ACC112 (cell line): Measurements from ENCODE around the gene TUT1.
"Not testable (repeated sequence)": the region's sequence is repeated elsewhere in the genome, so short reads cannot be mapped to it uniquely, and the experiment has no call there.

Experiments
- H2AFZ ChIP-seq: fragments of 200-600 bp; sonication (generic); one replicate; pipeline ENCODE4 v1.6.0; 2017; ENCODE audit warnings: antibody characterized with exemption, low read length; ENCODE audit not compliant: unreplicated experiment
- H3K27ac ChIP-seq: fragments of 200-600 bp; sonication (generic); 2 replicates; pipeline ENCODE4 v1.5.1; 2014; ENCODE audit warnings: low read depth, mild to moderate bottlenecking, antibody characterized with exemption, low read length, moderate library complexity
- H3K27me3 ChIP-seq: fragments of 200-600 bp; sonication (generic); 2 replicates; pipeline ENCODE4 v1.6.1; 2014; ENCODE audit warnings: mild to moderate bottlenecking, antibody characterized with exemption, low read length, moderate library complexity, mixed read lengths; ENCODE audit not compliant: insufficient read depth
- H3K36me3 ChIP-seq: fragments of 200-600 bp; sonication (generic); 2 replicates; pipeline ENCODE4 v1.6.1; 2016; ENCODE audit warnings: mild to moderate bottlenecking, antibody characterized with exemption, low read length, moderate library complexity, mixed read lengths; ENCODE audit not compliant: insufficient read depth
- H3K4me1 ChIP-seq: fragments of 200-600 bp; sonication (generic); one replicate; pipeline ENCODE4 v1.6.1; 2016; ENCODE audit warnings: low read length, mixed read lengths; ENCODE audit not compliant: insufficient read depth, unreplicated experiment, control insufficient read depth
- H3K4me3 ChIP-seq: fragments of 200-600 bp; sonication (generic); 2 replicates; pipeline ENCODE4 v1.5.1; 2014; ENCODE audit warnings: mild to moderate bottlenecking, low read depth, low read length
- H3K79me2 ChIP-seq: fragments of 200-600 bp; sonication (generic); one replicate; pipeline ENCODE4 v1.6.0; 2016; ENCODE audit warnings: low read length; ENCODE audit not compliant: control insufficient read depth, unreplicated experiment, insufficient read depth

TUT1 gene, protein sequence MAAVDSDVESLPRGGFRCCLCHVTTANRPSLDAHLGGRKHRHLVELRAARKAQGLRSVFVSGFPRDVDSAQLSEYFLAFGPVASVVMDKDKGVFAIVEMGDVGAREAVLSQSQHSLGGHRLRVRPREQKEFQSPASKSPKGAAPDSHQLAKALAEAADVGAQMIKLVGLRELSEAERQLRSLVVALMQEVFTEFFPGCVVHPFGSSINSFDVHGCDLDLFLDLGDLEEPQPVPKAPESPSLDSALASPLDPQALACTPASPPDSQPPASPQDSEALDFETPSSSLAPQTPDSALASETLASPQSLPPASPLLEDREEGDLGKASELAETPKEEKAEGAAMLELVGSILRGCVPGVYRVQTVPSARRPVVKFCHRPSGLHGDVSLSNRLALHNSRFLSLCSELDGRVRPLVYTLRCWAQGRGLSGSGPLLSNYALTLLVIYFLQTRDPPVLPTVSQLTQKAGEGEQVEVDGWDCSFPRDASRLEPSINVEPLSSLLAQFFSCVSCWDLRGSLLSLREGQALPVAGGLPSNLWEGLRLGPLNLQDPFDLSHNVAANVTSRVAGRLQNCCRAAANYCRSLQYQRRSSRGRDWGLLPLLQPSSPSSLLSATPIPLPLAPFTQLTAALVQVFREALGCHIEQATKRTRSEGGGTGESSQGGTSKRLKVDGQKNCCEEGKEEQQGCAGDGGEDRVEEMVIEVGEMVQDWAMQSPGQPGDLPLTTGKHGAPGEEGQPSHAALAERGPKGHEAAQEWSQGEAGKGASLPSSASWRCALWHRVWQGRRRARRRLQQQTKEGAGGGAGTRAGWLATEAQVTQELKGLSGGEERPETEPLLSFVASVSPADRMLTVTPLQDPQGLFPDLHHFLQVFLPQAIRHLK

DNA sequence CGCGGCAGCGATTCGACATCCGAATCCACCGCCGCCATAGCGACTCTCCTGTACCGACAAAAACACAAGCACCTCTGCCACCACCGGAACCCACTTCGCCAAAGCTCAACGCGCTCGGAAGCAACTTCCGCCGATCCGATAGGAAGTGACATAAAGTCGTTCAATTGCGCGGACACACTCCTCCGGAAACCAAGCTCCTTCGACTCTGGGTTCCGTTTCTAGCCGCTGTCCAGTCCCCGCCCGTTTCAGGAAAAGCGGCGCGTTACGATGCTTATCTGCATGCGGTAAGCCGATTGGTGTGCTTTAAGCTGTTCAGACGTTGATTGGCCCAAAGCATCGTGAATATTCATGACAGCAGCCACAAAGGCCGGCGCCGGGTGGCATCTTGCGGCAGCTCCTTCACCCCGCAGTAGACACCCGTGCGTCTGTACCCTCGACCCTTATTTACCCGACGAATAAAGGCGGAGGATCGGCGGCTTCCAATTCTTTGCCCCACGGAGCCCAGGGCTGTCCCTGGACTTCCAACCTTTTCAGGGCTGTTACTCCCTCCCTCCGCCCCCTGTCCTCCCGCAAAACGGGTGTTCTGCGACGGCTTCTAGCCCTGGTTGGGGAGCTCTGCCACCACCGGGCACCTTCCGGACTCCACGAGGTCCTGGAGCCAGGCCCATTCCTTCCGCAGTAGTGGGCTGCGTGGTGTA lies at the start of gene TUT1:
TUT1 (minus strand) TSS at position 76 of the 698 bp plus-strand sequence; CDS start at position 38, 38 bp downstream.
- Histone ChIP-seq H3K36me3 (no peaks in the 10 kb centered on the region), H2AFZ (peak within 1 kb of the TSS; percentile 63), H3K79me2 (peaks cover 21% of the 10 kb centered on the region), H3K4me3 (peak within 1 kb of the TSS; percentile 84), H3K27me3 (no peaks in the 10 kb centered on the region), H3K4me1 (peaks cover 29% of the 10 kb centered on the region), H3K27ac (peak within 1 kb of the TSS; percentile 74)

DNA sequence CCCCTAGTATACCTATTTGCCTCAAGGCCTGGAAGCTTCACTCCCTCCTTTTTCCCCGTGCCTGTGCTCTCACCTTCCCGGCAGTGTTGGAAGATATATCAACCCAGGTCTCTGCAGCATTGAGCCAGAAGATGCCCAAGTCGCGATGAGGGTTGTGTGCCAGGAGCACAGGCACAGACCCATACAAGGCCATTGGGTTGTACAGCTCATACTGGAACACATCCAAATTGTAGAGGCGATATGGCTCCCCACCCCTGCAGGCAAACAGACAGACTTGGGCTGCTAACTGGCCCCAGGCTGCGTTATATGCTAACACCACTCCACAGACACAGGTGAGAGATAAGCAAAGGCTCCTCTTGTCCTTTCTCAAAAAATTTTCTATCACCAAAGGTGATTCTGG lies 41.2 kb upstream of the TUT1 start:
- no peaks in the 10 kb centered on the region for H3K27me3 ChIP-seq
- H3K4me3 ChIP-seq, result no peak overlapping the region
- no peak overlapping the region for H2AFZ ChIP-seq
- peaks cover 42% of the 10 kb centered on the region for H3K36me3 ChIP-seq
- H3K4me1 ChIP-seq, result no peaks in the 10 kb centered on the region
- H3K79me2 ChIP-seq, result no peaks in the 10 kb centered on the region
- H3K27ac ChIP-seq, result no peak overlapping the region

DNA sequence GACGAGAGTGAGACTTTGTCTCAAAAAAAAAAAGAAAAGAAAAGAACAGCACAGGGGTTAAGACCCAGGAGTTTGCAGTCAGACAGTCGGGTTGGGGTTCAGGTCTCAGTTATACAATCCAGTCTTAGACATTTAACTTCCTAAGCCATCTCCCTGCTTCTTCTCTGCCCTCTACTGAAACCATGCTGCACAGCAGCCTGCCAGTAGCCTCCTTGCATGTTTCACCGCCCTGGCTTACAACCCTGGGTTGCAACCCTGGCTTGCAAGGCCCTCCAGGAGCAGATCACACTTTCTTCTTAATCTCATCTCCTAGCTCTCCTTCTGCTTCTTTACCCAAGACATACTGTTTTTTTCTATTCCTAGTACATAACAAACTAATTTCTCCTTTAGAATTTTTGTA lies 36.4 kb upstream of the TUT1 start:
- no peak overlapping the region for H3K27ac ChIP-seq
- H3K79me2 ChIP-seq, result no peaks in the 10 kb centered on the region
- H3K27me3 ChIP-seq, result no peaks in the 10 kb centered on the region
- no peak overlapping the region for H2AFZ ChIP-seq
- H3K4me3 ChIP-seq, result no peak overlapping the region
- H3K36me3 ChIP-seq, result peaks cover 26% of the 10 kb centered on the region; the same call in 1 of the 2 replicates
- H3K4me1 ChIP-seq, result no peaks in the 10 kb centered on the region

DNA sequence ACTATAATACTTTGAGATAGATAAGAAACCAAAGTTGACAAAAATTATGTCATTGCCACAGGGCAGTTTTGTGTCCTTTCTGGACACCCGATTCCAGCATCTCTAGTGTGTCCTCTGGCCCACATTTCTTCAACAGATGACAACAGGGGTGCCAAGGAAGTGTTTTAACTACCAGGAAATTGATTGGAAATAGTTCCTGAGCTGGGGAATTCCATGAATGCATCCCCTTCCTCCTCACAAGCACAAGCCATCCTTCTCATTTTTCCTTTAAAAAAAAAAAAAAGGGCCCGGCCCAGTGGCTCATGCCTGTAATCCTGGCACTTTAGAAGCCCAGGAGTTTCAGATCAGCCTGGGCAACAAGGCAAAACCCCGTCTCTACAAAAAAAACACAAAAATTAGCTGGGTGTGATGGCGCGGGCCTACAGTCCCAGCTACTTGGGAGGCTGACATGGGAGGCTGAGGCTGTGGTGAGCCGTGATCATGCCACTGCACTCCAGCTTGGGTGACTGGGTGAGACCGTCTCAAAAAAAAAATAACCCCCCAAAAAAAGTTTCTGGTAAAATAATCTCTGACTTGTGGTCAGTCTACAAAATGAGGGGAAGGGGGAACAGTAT lies 31.3 kb upstream of the TUT1 start:
- peak overlapping the region; percentile 85; the same call in 1 of the 2 replicates for H3K4me3 ChIP-seq
- H3K27ac ChIP-seq, result peak overlapping the region; percentile 93
- peaks cover 4% of the 10 kb centered on the region for H3K79me2 ChIP-seq
- peaks cover 13% of the 10 kb centered on the region for H3K4me1 ChIP-seq
- no peaks in the 10 kb centered on the region for H3K27me3 ChIP-seq
- H3K36me3 ChIP-seq, result peaks cover 4% of the 10 kb centered on the region; the same call in 1 of the 2 replicates
- no peak overlapping the region for H2AFZ ChIP-seq

DNA sequence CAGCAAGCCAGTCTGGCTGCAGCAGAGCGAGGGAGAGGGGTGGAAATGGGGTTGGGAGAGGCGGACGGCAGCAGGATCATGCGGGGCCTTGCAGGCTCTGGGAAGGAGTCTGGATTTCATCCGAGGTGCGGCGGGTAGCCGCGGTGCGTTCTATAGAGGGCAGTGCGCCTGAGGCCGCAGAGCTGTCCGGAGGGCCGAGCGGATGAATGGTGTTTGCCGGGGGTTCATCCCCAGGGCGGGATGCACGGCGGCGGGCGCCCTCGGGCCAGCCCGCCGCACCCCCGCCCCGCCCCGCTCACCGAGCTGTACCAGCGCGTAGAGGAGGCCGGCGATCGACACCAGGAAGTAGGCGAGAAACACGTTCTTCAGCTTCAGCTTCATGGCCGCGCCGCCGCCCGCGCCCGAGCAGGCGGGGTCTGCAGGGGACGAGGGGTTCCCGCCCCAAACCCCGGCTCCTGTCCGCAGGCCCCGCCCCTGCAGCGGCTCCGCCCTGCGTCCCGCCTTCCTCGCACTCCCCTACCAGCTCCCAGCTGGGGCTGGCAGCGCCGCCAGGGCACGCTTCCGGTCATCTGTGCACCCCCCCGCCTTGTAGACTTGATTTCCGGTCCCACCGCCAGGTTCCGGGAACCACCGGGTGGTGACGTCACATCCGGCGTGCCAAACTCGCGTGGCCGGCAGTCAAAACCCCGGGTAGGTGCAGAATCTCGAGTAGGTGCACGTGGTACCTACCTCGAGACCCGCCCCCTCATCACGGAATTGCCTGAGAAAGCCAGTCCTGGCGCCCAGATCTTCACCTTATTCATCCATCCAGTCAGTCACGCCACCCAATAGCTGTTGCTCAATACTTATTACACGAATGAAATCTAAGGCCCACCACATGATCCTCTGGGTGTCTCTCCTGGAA lies 30.5 kb upstream of the TUT1 start, which contains the start of gene B3GAT3:
B3GAT3 (minus strand) TSS at position 420 of the 904 bp plus-strand sequence; CDS start at position 381, 39 bp downstream.
- Histone ChIP-seq H3K4me3 (peak within 1 kb of the TSS; percentile 85), H3K4me1 (peaks cover 13% of the 10 kb centered on the region), H2AFZ (no peak within 1 kb of the TSS), H3K27me3 (no peaks in the 10 kb centered on the region), H3K79me2 (peaks cover 4% of the 10 kb centered on the region), H3K27ac (peak within 1 kb of the TSS; percentile 93), H3K36me3 (peaks cover 4% of the 10 kb centered on the region; the same call in 1 of the 2 replicates)

DNA sequence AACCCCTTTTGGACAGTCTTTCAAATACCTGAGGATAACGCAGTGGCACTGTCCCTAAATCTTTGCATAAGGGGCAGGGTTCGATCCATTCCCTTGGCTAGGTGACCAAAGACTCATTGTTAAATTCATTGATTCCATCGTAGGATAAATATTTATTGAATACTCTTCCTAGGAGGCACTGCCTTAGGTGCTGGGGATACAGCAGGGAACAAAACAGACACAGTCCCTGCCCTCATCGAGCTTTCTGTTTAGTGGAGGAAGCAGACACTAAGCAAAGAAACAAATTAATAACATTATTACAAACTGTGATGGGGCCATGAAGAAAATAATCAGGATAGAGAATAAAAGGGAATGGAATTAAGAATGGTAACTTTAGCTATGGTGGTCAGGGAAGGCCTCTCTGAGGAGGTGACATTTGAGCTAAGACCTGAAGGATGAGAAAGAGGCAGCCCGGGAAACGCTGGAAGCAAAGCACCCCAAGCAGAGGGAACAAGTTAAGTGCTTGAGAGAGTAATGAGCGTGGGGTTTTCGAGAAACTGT lies 29.8 kb upstream of the TUT1 start:
- H2AFZ ChIP-seq, result no peak overlapping the region
- no peaks in the 10 kb centered on the region for H3K27me3 ChIP-seq
- peak overlapping the region; percentile 93 for H3K27ac ChIP-seq

DNA sequence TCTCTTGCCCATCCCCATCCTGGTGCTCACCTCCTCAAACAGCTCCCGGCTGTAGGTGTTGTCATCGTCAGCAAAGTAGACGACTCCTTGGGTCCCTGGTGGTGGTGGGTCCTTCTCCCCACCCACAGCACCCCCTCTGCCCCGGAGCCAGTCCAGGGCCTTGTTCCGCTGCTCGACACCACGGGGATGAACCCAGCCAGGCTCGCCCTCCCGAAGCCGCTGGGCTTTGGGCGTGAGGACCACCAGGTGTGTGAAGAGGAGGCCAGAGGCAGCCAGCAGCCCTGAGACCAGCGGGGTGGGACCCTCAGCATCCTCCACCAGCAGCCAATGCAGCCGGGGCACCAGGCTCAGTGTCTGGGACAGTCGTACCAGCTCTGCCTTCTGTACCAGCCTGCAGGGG lies 25.6 kb upstream of the TUT1 start:
- H3K79me2 ChIP-seq, H3K4me3 ChIP-seq, H3K36me3 ChIP-seq, H3K27me3 ChIP-seq, H2AFZ ChIP-seq, H3K27ac ChIP-seq: not testable (repeated sequence)
- H3K4me1 ChIP-seq, result peaks cover 20% of the 10 kb centered on the region

More for the DNA sequence above, 29.8 kb upstream of the TUT1 start:
- Histone ChIP-seq H3K4me1 (peaks cover 13% of the 10 kb centered on the region), H3K79me2 (peaks cover 4% of the 10 kb centered on the region), H3K4me3 (peak overlapping the region; percentile 85), H3K36me3 (no peaks in the 10 kb centered on the region)

DNA sequence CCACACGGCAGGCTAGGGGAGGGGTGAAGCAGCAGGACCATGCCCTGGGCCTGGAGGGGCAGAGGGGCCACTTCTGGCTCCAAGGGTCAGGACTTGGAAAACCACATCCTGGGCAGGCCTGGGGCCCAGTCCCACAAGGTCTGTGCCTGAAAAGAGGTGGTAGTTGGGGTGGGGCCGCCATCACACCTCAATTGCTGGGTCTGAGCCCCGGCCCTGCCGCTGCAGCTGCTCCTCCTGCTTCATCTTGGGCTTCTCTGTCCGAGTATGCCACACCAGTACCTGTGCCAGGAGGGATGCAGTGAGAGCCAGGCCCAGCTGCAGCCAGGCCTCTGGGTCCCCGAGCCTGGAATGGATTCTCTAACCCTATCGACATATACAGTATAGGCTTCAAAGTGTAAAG lies 24.2 kb upstream of the TUT1 start:
- no peak overlapping the region for H2AFZ ChIP-seq
- H3K27me3 ChIP-seq, result no peaks in the 10 kb centered on the region
- no peak overlapping the region for H3K27ac ChIP-seq

DNA sequence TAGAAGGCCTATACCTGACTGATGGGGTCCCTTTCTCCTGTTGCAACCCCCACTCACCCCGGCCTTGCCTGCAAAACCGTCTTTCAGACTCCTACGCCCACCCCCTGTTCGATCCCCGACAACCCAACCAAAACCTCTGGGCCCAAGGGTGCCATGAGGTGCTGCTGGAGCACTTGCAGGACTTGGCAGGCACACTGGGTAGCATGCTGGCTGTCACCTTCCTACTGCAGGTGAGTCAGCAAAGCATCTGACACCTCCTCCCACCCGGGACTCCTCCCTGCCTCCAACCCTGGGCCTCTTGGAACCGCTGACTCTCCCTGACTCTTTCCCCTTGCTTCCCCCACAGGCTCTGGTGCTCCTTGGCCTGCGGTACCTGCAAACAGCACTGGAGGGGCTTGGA lies 23.0 kb upstream of the TUT1 start:
- H3K27ac ChIP-seq, result no peak overlapping the region
- H3K4me1 ChIP-seq, result peaks cover 20% of the 10 kb centered on the region
- H3K4me3 ChIP-seq, result no peak overlapping the region
- H3K79me2 ChIP-seq, result peaks cover 9% of the 10 kb centered on the region
- H2AFZ ChIP-seq, result no peak overlapping the region
- no peaks in the 10 kb centered on the region for H3K27me3 ChIP-seq
- H3K36me3 ChIP-seq, result no peaks in the 10 kb centered on the region

More for the DNA sequence above, 24.2 kb upstream of the TUT1 start:
- H3K4me3 ChIP-seq, result no peak overlapping the region
- peaks cover 24% of the 10 kb centered on the region for H3K4me1 ChIP-seq
- peaks cover 10% of the 10 kb centered on the region for H3K79me2 ChIP-seq
- no peaks in the 10 kb centered on the region for H3K36me3 ChIP-seq
